ENCODE results near the gene RNF39.
"Not testable (repeated sequence)": the region's sequence is repeated elsewhere in the genome, so short reads cannot be mapped to it uniquely, and the experiment has no call there.

The RNF39 gene

GRCh38 chr6:30041821-30042220, 33.7 kb downstream of the RNF39 start:
- no peak for DNase-seq (ENCODE audit: low read depth)
- TF ChIP-seq, protein P1, sequence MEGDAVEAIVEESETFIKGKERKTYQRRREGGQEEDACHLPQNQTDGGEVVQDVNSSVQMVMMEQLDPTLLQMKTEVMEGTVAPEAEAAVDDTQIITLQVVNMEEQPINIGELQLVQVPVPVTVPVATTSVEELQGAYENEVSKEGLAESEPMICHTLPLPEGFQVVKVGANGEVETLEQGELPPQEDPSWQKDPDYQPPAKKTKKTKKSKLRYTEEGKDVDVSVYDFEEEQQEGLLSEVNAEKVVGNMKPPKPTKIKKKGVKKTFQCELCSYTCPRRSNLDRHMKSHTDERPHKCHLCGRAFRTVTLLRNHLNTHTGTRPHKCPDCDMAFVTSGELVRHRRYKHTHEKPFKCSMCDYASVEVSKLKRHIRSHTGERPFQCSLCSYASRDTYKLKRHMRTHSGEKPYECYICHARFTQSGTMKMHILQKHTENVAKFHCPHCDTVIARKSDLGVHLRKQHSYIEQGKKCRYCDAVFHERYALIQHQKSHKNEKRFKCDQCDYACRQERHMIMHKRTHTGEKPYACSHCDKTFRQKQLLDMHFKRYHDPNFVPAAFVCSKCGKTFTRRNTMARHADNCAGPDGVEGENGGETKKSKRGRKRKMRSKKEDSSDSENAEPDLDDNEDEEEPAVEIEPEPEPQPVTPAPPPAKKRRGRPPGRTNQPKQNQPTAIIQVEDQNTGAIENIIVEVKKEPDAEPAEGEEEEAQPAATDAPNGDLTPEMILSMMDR (IDR thresholded peaks at IDR 0.05; ENCODE audit: low read depth, low read length, missing control alignments) = no peak
- no peak overlapping the region for H3K4me3 ChIP-seq (ENCODE audit: low read depth, low read length)

- TF ChIP-seq, protein P1 (IDR thresholded peaks at IDR 0.05; ENCODE audit: low read depth, low read length, missing control alignments) = no peak
- H3K4me3 ChIP-seq (ENCODE audit: low read depth, low read length) = no peak overlapping the region
- no peak for DNase-seq (ENCODE audit: low read depth)
Measured at GRCh38 chr6:30041221-30041620, 34.3 kb downstream of the RNF39 start.

- DNase-seq (ENCODE audit: low read depth) = no peak
- TF ChIP-seq, protein P1 (IDR thresholded peaks at IDR 0.05; ENCODE audit: low read depth, low read length, missing control alignments) = peak; percentile 76
- H3K4me3 ChIP-seq (ENCODE audit: low read depth, low read length) = no peak overlapping the region
Measured at GRCh38 chr6:30037182-30037788, 38.3 kb downstream of the RNF39 start.

GRCh38 chr6:30035784-30036183, 39.8 kb downstream of the RNF39 start:
- H3K4me3 ChIP-seq (ENCODE audit: low read depth, low read length) = no peak overlapping the region
- DNase-seq (ENCODE audit: low read depth) = no peak
- TF ChIP-seq, protein P1 (IDR thresholded peaks at IDR 0.05; ENCODE audit: low read depth, low read length, missing control alignments) = no peak

GRCh38 chr6:30033440-30033839, 42.1 kb downstream of the RNF39 start:
- not testable (repeated sequence) for H3K4me3 ChIP-seq (ENCODE audit: low read depth, low read length); DNase-seq (ENCODE audit: low read depth)

- DNase-seq (ENCODE audit: low read depth) = no peak
- TF ChIP-seq, protein P1 (IDR thresholded peaks at IDR 0.05; ENCODE audit: low read depth, low read length, missing control alignments) = no peak
- no peak overlapping the region for H3K4me3 ChIP-seq (ENCODE audit: low read depth, low read length)
Measured at GRCh38 chr6:30031381-30031780, 44.2 kb downstream of the RNF39 start.

DNA sequence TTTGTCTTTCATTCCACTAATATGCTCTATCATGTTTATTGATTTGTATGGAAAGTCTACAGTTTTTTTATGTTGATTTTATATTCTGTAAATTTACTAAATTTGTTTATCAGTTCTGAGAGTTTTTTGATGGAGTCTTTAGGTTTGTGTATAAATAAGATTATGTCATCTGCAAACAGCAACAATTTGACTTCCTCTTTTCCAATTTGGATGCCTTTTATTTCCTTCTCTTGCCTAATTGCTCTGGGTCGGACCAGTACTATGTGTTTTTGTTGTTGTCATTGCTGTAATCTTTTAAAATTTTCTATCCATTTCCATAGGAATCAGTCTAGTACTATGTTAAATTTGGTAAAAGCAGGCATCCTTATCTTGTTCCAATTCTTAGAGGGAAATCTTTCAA, 46.0 kb downstream of the RNF39 start:
- no peak for DNase-seq (ENCODE audit: low read depth)
- H3K4me3 ChIP-seq (ENCODE audit: low read depth, low read length) = no peak overlapping the region
- TF ChIP-seq, protein P1 (IDR thresholded peaks at IDR 0.05; ENCODE audit: low read depth, low read length, missing control alignments) = no peak

All from GM12864 (cell line).